MG63 (cell line): ENCODE results near the gene PIGU. TPM values are rescaled to one million over a fixed set of nuclear protein-coding genes. Genes with fewer than 3 reads are reported as not detected.

ENCODE experiments used
- DNase-seq: peaks from one replicate; pipeline ENCODE4 v3.0.0-alpha.2; 2020
- H3K27me3 ChIP-seq: fragments of 250-450 bp; sonication (Bioruptor Pico); 2 replicates; pipeline ENCODE4 v1.5.1; 2020; ENCODE audit warnings: mild to moderate bottlenecking, moderate library complexity
- H3K36me3 ChIP-seq: fragments of 250-450 bp; sonication (Bioruptor Pico); 2 replicates; pipeline ENCODE4 v1.5.1; 2020; ENCODE audit warnings: mild to moderate bottlenecking, moderate library complexity
- H3K4me3 ChIP-seq: fragments of 250-450 bp; sonication (Bioruptor Pico); 2 replicates; pipeline ENCODE4 v1.5.1; 2020; ENCODE audit warnings: mild to moderate bottlenecking, moderate library complexity
- H3K9me3 ChIP-seq: fragments of 250-450 bp; sonication (Bioruptor Pico); 2 replicates; pipeline ENCODE4 v1.5.1; 2020; ENCODE audit warnings: mild to moderate bottlenecking, moderate library complexity
- total RNA-seq: library from RNA; depleted of rRNA; stranded (reverse); fragments of >200 nt; shearing (Covaris generic); gene quantifications from 2 replicates; pipeline ENCODE4 v1.2.3, GENCODE V29; 2014; ENCODE audit warnings: low replicate concordance

PIGU gene
- total RNA-seq, 1 experiment from 2014 or later: 19.4 TPM

GRCh38 chr20:34709831-34710567 lies 33.1 kb upstream of the PIGU start:
- H3K36me3 ChIP-seq: peaks cover 6% of the 10 kb centered on the region
- peak; percentile 24 for DNase-seq
- H3K4me3 ChIP-seq: peak overlapping the region; percentile 54
- no peaks in the 10 kb centered on the region for H3K27me3 ChIP-seq
- no peaks in the 10 kb centered on the region for H3K9me3 ChIP-seq

DNA sequence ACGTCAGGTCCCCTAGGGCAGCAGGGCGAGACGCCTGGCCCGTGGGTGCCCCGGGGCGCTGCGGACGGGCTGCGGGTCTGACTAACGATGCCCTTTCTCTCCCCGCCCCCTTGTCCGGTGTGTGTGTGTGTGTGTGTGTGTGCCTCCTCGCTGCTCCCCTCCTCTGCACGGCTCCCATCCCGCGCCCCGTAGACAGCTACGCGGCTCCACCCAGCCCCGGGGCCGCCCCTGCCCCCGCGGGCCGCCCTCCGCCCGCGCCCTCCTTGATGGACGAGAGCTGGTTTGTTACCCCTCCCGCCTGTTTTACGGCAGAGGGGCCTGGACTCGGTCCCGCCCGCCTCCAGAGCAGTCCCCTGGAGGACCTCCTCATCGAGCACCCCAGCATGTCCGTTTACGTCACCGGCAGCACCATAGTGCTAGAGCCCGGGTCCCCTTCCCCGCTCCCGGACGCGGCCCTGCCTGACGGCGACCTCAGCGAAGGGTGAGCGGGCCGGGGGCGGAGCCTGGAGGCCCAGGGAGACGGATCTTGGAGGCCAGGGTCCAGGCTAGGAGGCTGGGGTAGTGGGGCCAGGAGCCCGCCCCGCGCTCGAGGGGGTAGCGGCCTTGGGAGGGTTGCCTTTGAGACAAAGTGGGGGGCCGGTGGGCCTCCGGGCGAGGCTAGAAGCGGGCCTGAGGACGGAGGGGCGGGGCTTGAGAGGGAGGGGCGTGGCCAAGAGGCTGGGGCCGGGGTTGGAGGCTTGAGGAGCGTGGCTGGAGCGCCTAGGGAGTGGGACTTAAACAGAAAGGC lies 32.3 kb upstream of the PIGU start:
- Histone ChIP-seq H3K4me3 (peak overlapping the region; percentile 54), H3K27me3 (no peaks in the 10 kb centered on the region), H3K9me3 (no peaks in the 10 kb centered on the region), H3K36me3 (peaks cover 2% of the 10 kb centered on the region)
- peak; percentile 60 for DNase-seq

- Histone ChIP-seq H3K36me3 (no peaks in the 10 kb centered on the region), H3K27me3 (no peaks in the 10 kb centered on the region), H3K4me3 (0 out of 2 replicates have a peak overlapping the region, but pooled peaks have one; percentile 54), H3K9me3 (no peaks in the 10 kb centered on the region)
- DNase-seq: no peak
These were observed 31.7 kb upstream of the PIGU start for GRCh38 chr20:34708621-34709043.

- no peaks in the 10 kb centered on the region for H3K27me3 ChIP-seq
- H3K9me3 ChIP-seq: no peaks in the 10 kb centered on the region
- no peak overlapping the region for H3K4me3 ChIP-seq
- H3K36me3 ChIP-seq: no peaks in the 10 kb centered on the region
- no peak for DNase-seq
These were observed 30.3 kb upstream of the PIGU start for GRCh38 chr20:34706912-34707784.

- DNase-seq: no peak
- Histone ChIP-seq H3K9me3 (no peaks in the 10 kb centered on the region), H3K27me3 (peaks cover 3% of the 10 kb centered on the region; the same call in 1 of the 2 replicates), H3K36me3 (no peaks in the 10 kb centered on the region), H3K4me3 (no peak overlapping the region)
These were observed 29.5 kb upstream of the PIGU start for GRCh38 chr20:34706302-34706875.

GRCh38 chr20:34705397-34706301 lies 28.8 kb upstream of the PIGU start:
- H3K36me3 ChIP-seq: no peaks in the 10 kb centered on the region
- H3K9me3 ChIP-seq: no peaks in the 10 kb centered on the region
- peaks cover 3% of the 10 kb centered on the region; the same call in 1 of the 2 replicates for H3K27me3 ChIP-seq
- DNase-seq: peak; percentile 33
- no peak overlapping the region for H3K4me3 ChIP-seq

GRCh38 chr20:34705008-34705396 lies 28.1 kb upstream of the PIGU start:
- Histone ChIP-seq H3K27me3 (peaks cover 3% of the 10 kb centered on the region; the same call in 1 of the 2 replicates), H3K36me3 (no peaks in the 10 kb centered on the region), H3K9me3 (no peaks in the 10 kb centered on the region), H3K4me3 (peak overlapping the region; percentile 51)
- no peak for DNase-seq

GRCh38 chr20:34704177-34705007 lies 27.5 kb upstream of the PIGU start, which contains the start of gene TP53INP2:
TSS of gene TP53INP2 (plus strand) at chr20:34704344. CDS start at chr20:34708740, 4,396 bp downstream.
- Histone ChIP-seq H3K27me3 (peaks cover 3% of the 10 kb centered on the region; the same call in 1 of the 2 replicates), H3K4me3 (peak within 1 kb of the TSS; percentile 51), H3K9me3 (no peaks in the 10 kb centered on the region), H3K36me3 (no peaks in the 10 kb centered on the region)
- peak; percentile 80 for DNase-seq

DNA sequence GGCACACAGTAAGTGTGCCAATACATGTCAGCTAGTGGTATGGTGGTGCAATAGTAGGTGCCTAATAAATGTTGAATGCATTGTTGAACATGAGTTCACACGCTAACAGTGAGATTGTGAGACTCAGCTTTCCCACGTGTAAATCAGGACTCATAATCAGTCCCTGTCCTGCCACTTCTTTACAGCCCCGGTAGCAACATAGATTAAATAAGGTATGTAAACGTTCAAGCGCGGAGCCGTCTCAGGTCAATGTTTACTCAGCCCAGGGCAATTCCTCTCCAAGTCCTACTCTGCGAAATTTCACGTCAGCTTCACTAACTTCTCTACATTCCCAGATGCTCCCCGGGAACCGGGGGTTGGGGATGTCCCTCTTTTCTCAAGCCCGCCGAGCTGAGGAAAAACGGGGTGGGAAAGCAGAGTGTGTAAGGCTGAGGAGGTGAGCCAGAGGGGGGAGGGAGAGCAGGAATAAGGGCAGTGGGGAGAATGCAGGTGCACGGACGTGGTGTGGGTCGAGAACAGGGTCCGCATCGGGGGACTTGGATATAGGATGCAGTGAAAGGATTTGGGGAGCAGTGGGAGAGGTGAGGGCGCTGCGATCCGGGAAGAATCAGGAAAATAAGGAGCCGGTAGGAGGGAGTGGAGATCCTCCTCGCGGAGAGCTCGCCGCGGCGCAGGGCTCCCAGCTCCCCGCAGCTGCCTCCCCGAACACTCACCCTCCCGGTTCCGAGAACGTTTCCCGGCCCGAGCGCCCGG lies 26.7 kb upstream of the PIGU start:
- H3K27me3 ChIP-seq: peaks cover 3% of the 10 kb centered on the region; the same call in 1 of the 2 replicates

GRCh38 chr20:34703061-34703423 lies 26.1 kb upstream of the PIGU start:
- Histone ChIP-seq H3K27me3 (peaks cover 3% of the 10 kb centered on the region; the same call in 1 of the 2 replicates), H3K36me3 (no peaks in the 10 kb centered on the region), H3K9me3 (no peaks in the 10 kb centered on the region), H3K4me3 (no peak overlapping the region)
- DNase-seq: no peak

More for the DNA sequence above, 26.7 kb upstream of the PIGU start:
- no peak for DNase-seq
- H3K9me3 ChIP-seq: no peaks in the 10 kb centered on the region
- H3K36me3 ChIP-seq: no peaks in the 10 kb centered on the region
- H3K4me3 ChIP-seq: peak overlapping the region; percentile 51

- DNase-seq: no peak
- H3K4me3 ChIP-seq: no peak overlapping the region
- no peaks in the 10 kb centered on the region for H3K36me3 ChIP-seq
- H3K9me3 ChIP-seq: no peaks in the 10 kb centered on the region
- H3K27me3 ChIP-seq: peaks cover 3% of the 10 kb centered on the region; the same call in 1 of the 2 replicates
These were observed 24.7 kb upstream of the PIGU start for GRCh38 chr20:34701405-34702085.

DNA sequence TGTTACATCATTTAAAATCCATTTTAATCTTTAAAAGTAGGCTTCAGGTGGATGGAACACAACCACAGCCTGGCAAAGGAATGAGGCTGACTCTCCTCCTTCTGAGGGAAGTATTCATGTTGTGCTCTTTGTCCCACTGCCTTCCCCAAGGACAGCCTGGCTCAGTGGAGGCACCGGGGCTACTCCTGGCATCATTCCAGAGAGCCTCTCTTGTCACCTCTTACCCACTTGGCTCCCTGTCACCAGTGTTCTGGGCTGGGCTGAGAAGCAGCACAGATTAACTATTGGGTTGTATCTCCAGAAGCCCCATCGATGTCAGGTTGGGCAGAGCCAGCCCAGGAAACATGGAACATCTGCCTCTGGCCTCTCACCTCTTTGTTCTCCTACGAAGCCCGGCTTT lies 16.5 kb upstream of the PIGU start:
- no peak for DNase-seq
- Histone ChIP-seq H3K9me3 (no peaks in the 10 kb centered on the region), H3K27me3 (no peaks in the 10 kb centered on the region; the same call in 1 of the 2 replicates), H3K36me3 (no peaks in the 10 kb centered on the region), H3K4me3 (no peak overlapping the region)

DNA sequence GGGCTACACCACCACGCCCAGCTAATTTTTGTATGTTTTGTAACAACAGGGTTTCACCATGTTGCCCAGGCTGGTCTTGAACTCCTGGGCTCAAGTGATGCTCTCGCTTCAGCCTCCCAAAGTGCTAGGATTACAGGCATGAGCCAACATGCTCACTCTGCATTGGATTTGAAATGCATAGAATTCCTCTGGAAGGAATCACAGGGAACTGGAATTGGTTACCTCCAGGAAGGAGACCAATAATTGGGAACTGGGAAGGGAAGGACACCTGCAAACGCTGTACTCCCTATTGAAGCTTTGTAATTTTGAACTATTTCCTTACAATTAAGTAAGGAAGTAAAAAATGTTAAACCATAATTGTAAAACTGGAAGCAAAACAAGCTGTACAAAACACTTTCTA lies 14.9 kb upstream of the PIGU start:
- no peaks in the 10 kb centered on the region for H3K9me3 ChIP-seq

More for the DNA sequence above, 14.9 kb upstream of the PIGU start:
- Histone ChIP-seq H3K36me3 (no peaks in the 10 kb centered on the region), H3K4me3 (no peak overlapping the region), H3K27me3 (no peaks in the 10 kb centered on the region; the same call in 1 of the 2 replicates)
- no peak for DNase-seq
